HepG2 (cell line): ENCODE results near the gene SLCO4A1. TPM values are rescaled to one million over a fixed set of nuclear protein-coding genes. Genes with fewer than 3 reads are reported as not detected.
A peak's percentile ranks its signal among the peaks of the same experiment; 100 is the strongest.

Experiments used
- CCAR2 ChIP-seq: fragments of 200-400 bp; formaldehyde crosslinking; optimal IDR thresholded peaks from 2 replicates; pipeline ENCODE3; 2018; ENCODE audit warnings: low read depth, mild to moderate bottlenecking, low read length, moderate library complexity
- FOXC1 ChIP-seq: sonication (generic); formaldehyde crosslinking; IDR thresholded peaks from 2 replicates; pipeline ENCODE4 v1.8.0; 2022; ENCODE audit warnings: mild to moderate bottlenecking, missing genetic modification reagents, borderline replicate concordance
- KDM5B ChIP-seq: sonication (generic); formaldehyde crosslinking; IDR thresholded peaks from 2 replicates; pipeline ENCODE4 v1.4.0; 2020; ENCODE audit warnings: missing genetic modification reagents, mild to moderate bottlenecking, borderline replicate concordance
- MTERF4 ChIP-seq: sonication (generic); formaldehyde crosslinking; IDR thresholded peaks from 2 replicates; pipeline ENCODE4 v1.8.0; 2023; ENCODE audit warnings: mild to moderate bottlenecking, missing genetic modification reagents
- NR2F2 ChIP-seq: IDR thresholded peaks from 2 replicates; pipeline ENCODE4 v1.6.1; 2012; ENCODE audit warnings: low read depth, inconsistent platforms, borderline replicate concordance
- NRL ChIP-seq: sonication (generic); formaldehyde crosslinking; IDR thresholded peaks from 2 replicates; pipeline ENCODE4 v1.5.0; 2020; ENCODE audit warnings: missing genetic modification reagents, mild to moderate bottlenecking, moderate library complexity, borderline replicate concordance
- RFX5 ChIP-seq: IDR thresholded peaks from 2 replicates; pipeline ENCODE4 v1.6.1; 2011; ENCODE audit warnings: low read depth, low read length, improper control_type of control experiment
- TBX2 ChIP-seq: sonication (generic); formaldehyde crosslinking; IDR thresholded peaks from 2 replicates; pipeline ENCODE4 v1.5.0; 2020; ENCODE audit warnings: missing genetic modification reagents, mild to moderate bottlenecking, borderline replicate concordance
- TSC22D2 ChIP-seq: sonication (generic); formaldehyde crosslinking; IDR thresholded peaks from 2 replicates; pipeline ENCODE4 v1.5.1; 2020; ENCODE audit warnings: missing genetic modification reagents, mild to moderate bottlenecking, borderline replicate concordance
- ZBTB40 ChIP-seq, 2 experiments: fragments of 450-650 bp in 1 of 2; sonication (generic) in 1 of 2; formaldehyde crosslinking in 1 of 2; IDR thresholded peaks; 2 replicates each; pipeline versions ENCODE4 v1.6.1 to v1.8.0; 2016 to 2022; ENCODE audit warnings: antibody characterized with exemption in 1 of 2, mild to moderate bottlenecking in 1 of 2, missing genetic modification reagents in 1 of 2
- ZC3H4 ChIP-seq: sonication (generic); formaldehyde crosslinking; IDR thresholded peaks from 2 replicates; pipeline ENCODE4 v1.4.0; 2020; ENCODE audit warnings: missing genetic modification reagents, borderline replicate concordance
- ZNF501 ChIP-seq: sonication (generic); formaldehyde crosslinking; IDR thresholded peaks from 2 replicates; pipeline ENCODE4 v1.5.1; 2020; ENCODE audit warnings: mild to moderate bottlenecking, moderate library complexity, missing genetic modification reagents
- ZNF616 ChIP-seq: sonication (generic); formaldehyde crosslinking; IDR thresholded peaks from 2 replicates; pipeline ENCODE4 v1.5.0; 2020; ENCODE audit warnings: low read depth, mild to moderate bottlenecking, missing genetic modification reagents
- ZNF772 ChIP-seq: sonication (generic); formaldehyde crosslinking; IDR thresholded peaks from 2 replicates; pipeline ENCODE4 v1.5.0; 2020; ENCODE audit warnings: mild to moderate bottlenecking, missing genetic modification reagents
- ZNF83 ChIP-seq: sonication (generic); formaldehyde crosslinking; IDR thresholded peaks from 2 replicates; pipeline ENCODE4 v1.4.0; 2020; ENCODE audit warnings: missing genetic modification reagents, mild to moderate bottlenecking, borderline replicate concordance
- polyA plus RNA-seq, 8 experiments: library from polyadenylated mRNA; depleted of rRNA in 3 of 8; stranded (reverse) in 7 of 8; unstranded in 1 of 8; fragments of >200 nt; fragmentation: Illumina TruSeq in 4 of 8; extraction: Trizol in 4 of 8; gene quantifications; 2 replicates each; pipeline versions ENCODE4 v1.2.1 to v1.2.3, GENCODE V29; 2011 to 2016; ENCODE audit warnings: low read depth in 4 of 8, missing spikeins in 1 of 8, mixed read lengths in 1 of 8; ENCODE audit not compliant: insufficient read depth in 1 of 8
- total RNA-seq, 5 experiments: library from RNA; depleted of rRNA; stranded (reverse); fragments of >200 nt; fragmentation: Illumina TruSeq; extraction: Trizol; gene quantifications; 2 replicates each; pipeline ENCODE4 v1.2.3, GENCODE V29; 2016; ENCODE audit warnings: low read depth in 1 of 5
- TF ChIP-seq, protein P1 (sequence below): sonication (generic); formaldehyde crosslinking; IDR thresholded peaks from 2 replicates; pipeline ENCODE4 v1.4.0; 2020; ENCODE audit warnings: mild to moderate bottlenecking, missing genetic modification reagents
- TF ChIP-seq, protein P2 (sequence below): sonication (generic); formaldehyde crosslinking; IDR thresholded peaks from 2 replicates; pipeline ENCODE4 v1.5.0; 2020; ENCODE audit warnings: missing genetic modification reagents

The SLCO4A1 gene
- total and polyA plus RNA-seq, 2 of the 13 experiments (the other 11 are each of a cell fraction or from before 2014, with no cell fraction given): 55.5 to 112 TPM

- no peak for TF ChIP-seq ZBTB40 (IDR thresholded peaks at IDR 0.05)
- TF ChIP-seq ZBTB40 (CRISPR knock-in tag; IDR thresholded peaks at IDR 0.05): peak; percentile 60; the same call in 1 of the 2 replicates
- TF ChIP-seq ZNF83 (CRISPR knock-in tag): no peak
- no peak for TF ChIP-seq RFX5
- TF ChIP-seq ZNF501 (CRISPR knock-in tag): 0 out of 2 replicates have a peak, but pooled peaks have one; percentile 33
- TF ChIP-seq, protein P1, sequence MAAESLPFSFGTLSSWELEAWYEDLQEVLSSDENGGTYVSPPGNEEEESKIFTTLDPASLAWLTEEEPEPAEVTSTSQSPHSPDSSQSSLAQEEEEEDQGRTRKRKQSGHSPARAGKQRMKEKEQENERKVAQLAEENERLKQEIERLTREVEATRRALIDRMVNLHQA (CRISPR knock-in tag): no peak
- TF ChIP-seq ZNF772 (CRISPR knock-in tag): peak; percentile 32; the same call in 1 of the 2 replicates
- peak; percentile 65 for TF ChIP-seq CCAR2
- TF ChIP-seq KDM5B (CRISPR knock-in tag): no peak
- no peak for TF ChIP-seq ZNF616 (CRISPR knock-in tag)
- no peak for TF ChIP-seq ZC3H4
- TF ChIP-seq NR2F2: no peak
- TF ChIP-seq MTERF4 (CRISPR knock-in tag): 0 out of 2 replicates have a peak, but pooled peaks have one; percentile 33
- TF ChIP-seq, protein P2, sequence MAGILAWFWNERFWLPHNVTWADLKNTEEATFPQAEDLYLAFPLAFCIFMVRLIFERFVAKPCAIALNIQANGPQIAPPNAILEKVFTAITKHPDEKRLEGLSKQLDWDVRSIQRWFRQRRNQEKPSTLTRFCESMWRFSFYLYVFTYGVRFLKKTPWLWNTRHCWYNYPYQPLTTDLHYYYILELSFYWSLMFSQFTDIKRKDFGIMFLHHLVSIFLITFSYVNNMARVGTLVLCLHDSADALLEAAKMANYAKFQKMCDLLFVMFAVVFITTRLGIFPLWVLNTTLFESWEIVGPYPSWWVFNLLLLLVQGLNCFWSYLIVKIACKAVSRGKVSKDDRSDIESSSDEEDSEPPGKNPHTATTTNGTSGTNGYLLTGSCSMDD (CRISPR knock-in tag): no peak
- TF ChIP-seq FOXC1 (CRISPR knock-in tag): no peak
- peak; percentile 64; the same call in 1 of the 2 replicates for TF ChIP-seq NRL (CRISPR knock-in tag)
- TF ChIP-seq TSC22D2 (CRISPR knock-in tag): no peak
- peak; percentile 52; the same call in 1 of the 2 replicates for TF ChIP-seq TBX2
Observed at GRCh38 chr20:62627901-62628612, 14.2 kb upstream of the SLCO4A1 start (continued).
